SU-DHL-6 (cell line): Measurements from ENCODE around the gene EIF5A.

Experiments
- H2AFZ ChIP-seq: fragments of 200-600 bp; sonication (generic); 2 replicates; pipeline ENCODE4 v1.6.1; 2014; ENCODE audit warnings: low read depth, mild to moderate bottlenecking, moderate library complexity, mixed read lengths, antibody characterized with exemption, low read length; ENCODE audit not compliant: severe bottlenecking
- H3F3A ChIP-seq: fragments of 200-600 bp; shearing (Covaris generic); 2 replicates; pipeline ENCODE4 v1.6.0; 2016; ENCODE audit warnings: antibody characterized with exemption, mild to moderate bottlenecking; ENCODE audit not compliant: insufficient read depth
- H3K27ac ChIP-seq: fragments of 200-600 bp; sonication (generic); 2 replicates; pipeline ENCODE4 v1.5.1; 2016; ENCODE audit warnings: low read depth, mild to moderate bottlenecking, low read length, moderate library complexity, mixed read lengths
- H3K27me3 ChIP-seq: fragments of 200-600 bp; sonication (generic), shearing (Covaris generic); 2 replicates; pipeline ENCODE4 v1.6.0; 2014; ENCODE audit warnings: mild to moderate bottlenecking, low read length
- H3K36me3 ChIP-seq: fragments of 200-600 bp; sonication (generic); 2 replicates; pipeline ENCODE4 v1.6.1; 2014; ENCODE audit warnings: mild to moderate bottlenecking, low read length, mixed read lengths
- H3K4me2 ChIP-seq: fragments of 300-600, 200-600 bp; shearing (Covaris generic), sonication (generic); 2 replicates; pipeline ENCODE4 v1.6.0; 2014; ENCODE audit warnings: low read length, low read depth, mild to moderate bottlenecking; ENCODE audit not compliant: poor library complexity, severe bottlenecking
- H3K4me3 ChIP-seq: fragments of 200-600 bp; sonication (generic); 2 replicates; pipeline ENCODE4 v1.5.1; 2014; ENCODE audit warnings: antibody characterized with exemption, low read length, mild to moderate bottlenecking, mixed read lengths; ENCODE audit not compliant: insufficient read depth, poor library complexity, severe bottlenecking
- H3K79me2 ChIP-seq: fragments of 200-600 bp; sonication (generic); 2 replicates; pipeline ENCODE4 v1.6.1; 2014; ENCODE audit warnings: mild to moderate bottlenecking, low read length, moderate library complexity; ENCODE audit not compliant: insufficient read depth
- H3K9ac ChIP-seq: fragments of 200-600 bp; sonication (generic); 2 replicates; pipeline ENCODE4 v1.7.0; 2014; ENCODE audit warnings: mild to moderate bottlenecking, low read length
- H3K9me2 ChIP-seq: fragments of 200-600 bp; sonication (generic); replicated peaks from 2 replicates; pipeline ENCODE4 v1.6.1; 2014; ENCODE audit warnings: low read length; ENCODE audit not compliant: insufficient read depth
- H3K9me3 ChIP-seq: fragments of 200-600 bp; sonication (generic); 2 replicates; pipeline ENCODE4 v1.6.1; 2014; ENCODE audit warnings: low read length, mixed read lengths; ENCODE audit not compliant: insufficient read depth
- H4K20me1 ChIP-seq: fragments of 200-600 bp; sonication (generic); 2 replicates; pipeline ENCODE4 v1.6.1; 2014; ENCODE audit warnings: low read depth, mild to moderate bottlenecking, antibody characterized with exemption, low read length, moderate library complexity, mixed read lengths
- CTCF ChIP-seq: fragments of 200-600 bp; sonication (generic); IDR thresholded peaks from one replicate; pipeline ENCODE4 v1.5.1; 2017; ENCODE audit warnings: antibody characterized with exemption, mild to moderate bottlenecking, low read length, moderate library complexity; ENCODE audit not compliant: insufficient read depth, poor library complexity, severe bottlenecking
- EZH2phosphoT487 ChIP-seq: fragments of 200-600 bp; sonication (generic), shearing (Covaris generic); conservative IDR thresholded peaks from 2 replicates; pipeline ENCODE4 v1.6.1; 2018; ENCODE audit warnings: mild to moderate bottlenecking, antibody characterized with exemption, low read length, moderate library complexity, mixed read lengths

The EIF5A gene

GRCh38 chr17:7289256-7290032 is 18.0 kb upstream of the EIF5A start:
- Histone ChIP-seq H3K27me3 (no peaks in the 10 kb centered on the region), H3K9me2 (no peaks in the 10 kb centered on the region), H3K9me3 (no peaks in the 10 kb centered on the region), H4K20me1 (no peaks in the 10 kb centered on the region), H3K36me3 (no peaks in the 10 kb centered on the region), H3K4me3 (no peak overlapping the region), H3K79me2 (no peaks in the 10 kb centered on the region), H2AFZ (no peak overlapping the region), H3K4me2 (no peak overlapping the region), H3K9ac (no peak overlapping the region), H3F3A (no peaks in the 10 kb centered on the region), H3K27ac (no peak overlapping the region)
- TF ChIP-seq CTCF = no peak
- TF ChIP-seq EZH2phosphoT487 = no peak

- H4K20me1 ChIP-seq = no peaks in the 10 kb centered on the region
- no peak overlapping the region for H3K4me2 ChIP-seq
- no peak overlapping the region for H3K4me3 ChIP-seq
- no peak for TF ChIP-seq CTCF
- H3K27me3 ChIP-seq = no peaks in the 10 kb centered on the region
- no peaks in the 10 kb centered on the region for H3K9me3 ChIP-seq
- no peaks in the 10 kb centered on the region for H3F3A ChIP-seq
- H3K9me2 ChIP-seq = no peaks in the 10 kb centered on the region
- no peak overlapping the region for H3K9ac ChIP-seq
- no peak overlapping the region for H2AFZ ChIP-seq
- no peaks in the 10 kb centered on the region for H3K79me2 ChIP-seq
- H3K36me3 ChIP-seq = no peaks in the 10 kb centered on the region
- H3K27ac ChIP-seq = no peak overlapping the region
These were observed 17.3 kb upstream of the EIF5A start for GRCh38 chr17:7290166-7290565.

- Histone ChIP-seq H3K79me2 (no peaks in the 10 kb centered on the region), H3F3A (no peaks in the 10 kb centered on the region), H3K27ac (no peak overlapping the region), H3K9me3 (no peaks in the 10 kb centered on the region), H2AFZ (no peak overlapping the region), H3K27me3 (no peaks in the 10 kb centered on the region), H3K9ac (no peak overlapping the region), H4K20me1 (no peaks in the 10 kb centered on the region), H3K4me2 (no peak overlapping the region), H3K9me2 (no peaks in the 10 kb centered on the region), H3K4me3 (no peak overlapping the region), H3K36me3 (no peaks in the 10 kb centered on the region)
- TF ChIP-seq CTCF (no peak), EZH2phosphoT487 (no peak)
These were observed 16.7 kb upstream of the EIF5A start for GRCh38 chr17:7290685-7291084.
